Suprapubic skin (tissue), 4 donors: ENCODE data around the gene ATN1.

Source experiments
- CTCF ChIP-seq, 2 donors: fragments of 200-600 bp in 1 of 2; fragments of 450-650 bp in 1 of 2; sonication (generic) in 1 of 2; IDR thresholded peaks; one replicate each; pipeline ENCODE4 v1.5.1; 2016 to 2019; ENCODE audit warnings: antibody characterized with exemption in 2 of 2, mild to moderate bottlenecking in 1 of 2, moderate library complexity in 1 of 2
- EP300 ChIP-seq: sonication (generic); formaldehyde crosslinking; IDR thresholded peaks from one replicate; pipeline ENCODE4 v1.6.1; 2017; ENCODE audit warnings: antibody characterized with exemption
- POLR2A ChIP-seq, 2 donors: fragments of 450-650 bp; IDR thresholded peaks; one replicate each; pipeline ENCODE4 v1.6.1; 2017; ENCODE audit warnings: antibody characterized with exemption in 2 of 2, mild to moderate bottlenecking in 2 of 2, moderate library complexity in 2 of 2
- POLR2AphosphoS5 ChIP-seq, 3 donors: sonication (generic); formaldehyde crosslinking; IDR thresholded peaks; one replicate each; pipeline ENCODE4 v1.6.1; 2017; ENCODE audit warnings: antibody characterized with exemption in 3 of 3

DNA sequence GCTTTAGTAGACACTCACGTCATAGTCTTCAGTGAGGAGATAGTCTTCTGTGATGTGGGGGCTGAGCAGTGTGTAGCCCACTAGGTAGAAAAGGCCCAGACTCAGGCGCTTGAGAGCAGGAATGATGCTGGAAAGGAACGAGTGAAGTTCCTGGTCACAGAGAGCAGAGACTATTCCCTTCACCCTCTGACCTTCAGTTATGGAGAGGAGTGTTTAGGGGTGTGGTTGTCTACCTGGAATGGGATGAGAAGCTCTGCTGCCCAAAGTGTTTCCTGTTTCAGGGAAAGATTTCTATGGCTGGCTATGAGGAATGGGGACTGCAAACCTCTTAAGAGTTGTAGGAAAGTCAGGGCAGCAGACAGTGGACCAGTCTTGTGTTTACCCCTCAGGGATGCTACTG, 51.7 kb downstream of the ATN1 start:
- TF ChIP-seq CTCF (IDR thresholded peaks at IDR 0.05) (no peak), POLR2A (IDR thresholded peaks at IDR 0.05) (no peak), POLR2AphosphoS5 (IDR thresholded peaks at IDR 0.05) (no peak), EP300 (no peak)
